Smooth muscle cell (in vitro differentiated cells): Measurements from ENCODE around the gene PDPK1. TPM values are rescaled to one million over a fixed set of nuclear protein-coding genes. Genes with fewer than 3 reads are reported as not detected.

Experiments
- DNase-seq: peaks from one replicate; lab custom pipeline; 2025; ENCODE audit not compliant: unreplicated experiment; lab: John Stamatoyannopoulos, UW
- H2AFZ ChIP-seq: fragments of 200-600 bp; sonication (generic); 2 replicates; pipeline ENCODE4 v1.6.0; 2016; ENCODE audit warnings: antibody characterized with exemption, low read depth, mild to moderate bottlenecking
- H3F3A ChIP-seq: fragments of 200-600 bp; sonication (generic); 2 replicates; pipeline ENCODE4 v1.6.0; 2017; ENCODE audit warnings: antibody characterized with exemption, low read depth
- H3K27ac ChIP-seq: fragments of 200-600 bp; sonication (generic); 2 replicates; pipeline ENCODE4 v1.5.1; 2016; ENCODE audit warnings: low read depth, mild to moderate bottlenecking
- H3K27me3 ChIP-seq: fragments of 200-600 bp; sonication (generic); 2 replicates; pipeline ENCODE4 v1.6.1; 2016; ENCODE audit warnings: low read depth, mild to moderate bottlenecking
- H3K36me3 ChIP-seq: fragments of 200-600 bp; sonication (generic); 2 replicates; pipeline ENCODE4 v1.5.1; 2016; ENCODE audit warnings: low read depth
- H3K4me1 ChIP-seq: fragments of 200-600 bp; sonication (generic); 2 replicates; pipeline ENCODE4 v1.5.1; 2016; ENCODE audit warnings: low read depth
- H3K4me2 ChIP-seq: fragments of 200-600 bp; sonication (generic); 2 replicates; pipeline ENCODE4 v1.6.0; 2016; ENCODE audit warnings: mild to moderate bottlenecking
- H3K4me3 ChIP-seq: fragments of 200-600 bp; sonication (generic); 2 replicates; pipeline ENCODE4 v1.5.1; 2016; ENCODE audit warnings: mild to moderate bottlenecking
- H3K79me2 ChIP-seq: fragments of 200-600 bp; sonication (generic); 2 replicates; pipeline ENCODE4 v1.6.0; 2016; ENCODE audit warnings: low read depth, mild to moderate bottlenecking
- H3K9ac ChIP-seq: fragments of 200-600 bp; sonication (generic); 2 replicates; pipeline ENCODE4 v1.6.0; 2016; ENCODE audit warnings: low read depth
- H3K9me3 ChIP-seq: fragments of 200-600 bp; sonication (generic); replicated peaks from 2 replicates; pipeline ENCODE4 v1.5.1; 2016; ENCODE audit warnings: low read depth
- H4K20me1 ChIP-seq: fragments of 200-600 bp; sonication (generic); 2 replicates; pipeline ENCODE4 v1.6.0; 2016; ENCODE audit warnings: low read depth
- CTCF ChIP-seq: fragments of 200-600 bp; sonication (generic); IDR thresholded peaks from 2 replicates; pipeline ENCODE4 v1.5.1; 2017; ENCODE audit warnings: borderline replicate concordance, mild to moderate bottlenecking, antibody characterized with exemption; ENCODE audit not compliant: insufficient read depth, poor library complexity, severe bottlenecking
- WGBS: methylation state at CpG from one replicate; pipeline ENCODE4 v1.1.7; 2016; ENCODE audit warnings: low lambda C conversion rate; 5-methylcytosine and 5-hydroxymethylcytosine counted together
- polyA plus RNA-seq: library from polyadenylated mRNA; unstranded; fragments of >200 nt; fragmentation: Nextera tagmentation; extraction: Ambion mirVana; gene quantifications from 2 replicates; pipeline ENCODE4 v1.2.1, GENCODE V29; 2016
- total RNA-seq: library from RNA; depleted of rRNA; stranded (reverse); fragments of >200 nt; gene quantifications from 2 replicates; pipeline ENCODE4 v1.2.3, GENCODE V29; 2014

The PDPK1 gene
- total and polyA plus RNA-seq, 2 experiments from 2014 or later = 16.4 to 23.8 TPM

DNA sequence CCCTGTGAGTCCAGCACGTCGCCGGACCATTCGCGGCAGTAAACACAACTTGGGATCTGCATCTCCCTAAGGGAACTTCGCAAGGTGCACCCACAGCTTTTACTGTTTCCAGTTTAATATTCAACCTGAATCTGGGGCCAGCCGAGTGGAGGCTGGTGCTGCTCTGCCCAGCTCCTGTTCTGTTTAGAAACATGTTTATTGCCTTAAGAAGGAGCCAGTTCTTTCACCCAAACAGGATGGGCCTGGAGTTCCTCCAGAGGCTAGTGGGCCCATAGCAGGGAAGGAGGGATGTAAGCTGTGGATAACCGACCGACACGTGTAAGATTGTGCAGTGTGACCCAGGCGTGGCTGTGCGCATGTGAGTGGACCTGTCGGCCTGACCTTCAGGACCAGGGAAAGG, 45.5 kb upstream of the PDPK1 start:
- Histone ChIP-seq H3K27ac (no peak overlapping the region), H3K4me2 (no peak overlapping the region), H3K9me3 (no peaks in the 10 kb centered on the region), H2AFZ (no peak overlapping the region), H3K4me1 (no peaks in the 10 kb centered on the region), H3K27me3 (no peaks in the 10 kb centered on the region), H4K20me1 (peaks cover 21% of the 10 kb centered on the region), H3K36me3 (no peaks in the 10 kb centered on the region), H3F3A (no peaks in the 10 kb centered on the region), H3K79me2 (no peaks in the 10 kb centered on the region), H3K4me3 (no peak overlapping the region), H3K9ac (no peak overlapping the region)
- no peak for DNase-seq
- WGBS = 97% methylated on average over 13 of the region's 13 CpGs
- TF ChIP-seq CTCF = no peak

DNA sequence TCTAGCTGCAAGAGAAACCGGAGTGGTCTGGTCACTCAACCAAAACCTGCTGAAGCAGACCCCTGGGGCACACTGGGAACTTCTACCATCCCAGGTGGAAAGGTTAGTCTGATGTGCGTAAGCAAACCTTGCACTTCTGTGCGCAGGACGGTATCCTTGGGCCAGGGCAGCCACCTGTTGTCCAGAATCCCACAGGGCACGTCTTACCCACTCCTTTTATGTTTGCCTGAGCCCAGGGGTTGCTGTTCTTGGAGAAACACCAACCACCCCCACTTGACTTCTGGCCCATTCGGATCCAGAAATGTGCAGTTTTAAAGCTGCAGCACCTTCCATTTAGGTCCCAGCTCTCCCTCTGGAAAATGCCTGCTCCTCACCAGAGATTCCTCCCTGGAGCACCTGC, 44.2 kb upstream of the PDPK1 start:
- Histone ChIP-seq H3K9ac (no peak overlapping the region), H4K20me1 (peaks cover 13% of the 10 kb centered on the region), H3K79me2 (no peaks in the 10 kb centered on the region), H3K4me1 (no peaks in the 10 kb centered on the region), H3K36me3 (no peaks in the 10 kb centered on the region), H3K27me3 (no peaks in the 10 kb centered on the region), H3K4me2 (no peak overlapping the region), H2AFZ (no peak overlapping the region), H3F3A (no peaks in the 10 kb centered on the region), H3K4me3 (no peak overlapping the region), H3K9me3 (no peaks in the 10 kb centered on the region), H3K27ac (no peak overlapping the region)
- TF ChIP-seq CTCF = no peak
- WGBS = 92% methylated on average over 6 of the region's 6 CpGs
- no peak for DNase-seq

DNA sequence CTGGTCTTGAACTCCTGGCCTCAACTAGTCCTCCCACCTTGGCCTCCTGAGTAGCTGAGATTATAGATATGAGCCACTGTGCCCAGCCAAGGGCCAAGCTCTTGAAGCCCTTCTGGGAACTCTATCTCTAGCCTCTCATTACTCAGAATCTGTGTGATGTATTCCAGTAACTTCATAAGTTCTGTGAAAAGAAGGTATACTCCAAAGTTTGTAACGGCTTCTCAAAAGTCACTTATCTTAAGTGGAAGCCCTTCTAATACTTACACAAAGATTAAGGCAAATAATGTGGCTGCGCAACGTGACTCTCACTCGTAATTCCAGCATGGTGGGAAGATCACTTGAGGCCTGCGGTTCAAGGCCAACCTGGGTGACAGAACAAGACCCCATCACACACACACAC, 43.2 kb upstream of the PDPK1 start:
- Histone ChIP-seq H3F3A (no peaks in the 10 kb centered on the region), H3K27ac (no peak overlapping the region), H3K4me2 (no peak overlapping the region), H2AFZ (no peak overlapping the region), H3K4me1 (no peaks in the 10 kb centered on the region), H3K9ac (no peak overlapping the region), H3K79me2 (no peaks in the 10 kb centered on the region), H4K20me1 (peaks cover 9% of the 10 kb centered on the region), H3K4me3 (no peak overlapping the region), H3K36me3 (no peaks in the 10 kb centered on the region), H3K27me3 (no peaks in the 10 kb centered on the region), H3K9me3 (no peaks in the 10 kb centered on the region)
- no peak for DNase-seq
- WGBS = 85% methylated on average over 5 of the region's 5 CpGs
- TF ChIP-seq CTCF = no peak

- no peak overlapping the region for H3K27ac ChIP-seq
- no peak for DNase-seq
- no peak for TF ChIP-seq CTCF
- no peak overlapping the region for H3K4me3 ChIP-seq
- H2AFZ ChIP-seq = no peak overlapping the region
- WGBS = 90% methylated on average over 5 of the region's 5 CpGs
- no peaks in the 10 kb centered on the region for H3K9me3 ChIP-seq
- no peaks in the 10 kb centered on the region for H3K36me3 ChIP-seq
- no peak overlapping the region for H3K9ac ChIP-seq
- H3K79me2 ChIP-seq = no peaks in the 10 kb centered on the region
- H3K4me2 ChIP-seq = no peak overlapping the region
- no peaks in the 10 kb centered on the region for H3K27me3 ChIP-seq
- H3K4me1 ChIP-seq = no peaks in the 10 kb centered on the region
- H4K20me1 ChIP-seq = peaks cover 8% of the 10 kb centered on the region
- no peaks in the 10 kb centered on the region for H3F3A ChIP-seq
These were observed 42.8 kb upstream of the PDPK1 start for GRCh38 chr16:2495041-2495440.
